Urinary bladder (tissue), 4 donors: ENCODE measurements around the gene PLAU. TPM values are rescaled to one million over a fixed set of nuclear protein-coding genes. Genes with fewer than 3 reads are reported as not detected.

ENCODE experiments used
- DNase-seq: peaks from one replicate; pipeline ENCODE4 v3.0.0-alpha.2; 2015; ENCODE audit errors: extremely low spot score
- H3K27ac ChIP-seq: one replicate; pipeline ENCODE4 v1.5.1; 2013; ENCODE audit warnings: low read depth, mild to moderate bottlenecking, moderate library complexity
- H3K36me3 ChIP-seq: one replicate; pipeline ENCODE4 v1.6.1; 2013; ENCODE audit warnings: mild to moderate bottlenecking, moderate library complexity; ENCODE audit not compliant: insufficient read depth
- H3K4me1 ChIP-seq: one replicate; pipeline ENCODE4 v1.6.1; 2013; ENCODE audit warnings: mild to moderate bottlenecking, moderate library complexity; ENCODE audit not compliant: insufficient read depth
- H3K4me3 ChIP-seq: one replicate; pipeline ENCODE4 v1.5.1; 2013; ENCODE audit warnings: low read depth, low read length
- WGBS: extraction: QIAGEN DNeasy Blood & Tissue Kit; methylation state at CpG from one replicate; pipeline ENCODE4 v1.1.7; 2013; 5-methylcytosine and 5-hydroxymethylcytosine counted together
- polyA plus RNA-seq: library from polyadenylated mRNA; stranded (reverse); fragments of 200-250 nt; gene quantifications from one replicate; pipeline ENCODE4 v1.2.3, GENCODE V29; 2013
- total RNA-seq: library from RNA; depleted of rRNA; stranded (reverse); fragments of >200 nt; gene quantifications from one replicate; pipeline ENCODE4 v1.2.3, GENCODE V29; 2014
- donor health status: healthy with polysubstance abuse.
- donor health status: healthy.

PLAU gene
- total and polyA plus RNA-seq, 2 donors = 9.5 to 10.0 TPM

- 45% methylated on average over 5 of the region's 5 CpGs for WGBS
- Histone ChIP-seq H3K36me3 (no peaks in the 10 kb centered on the region), H3K4me3 (no peak overlapping the region), H3K4me1 (no peaks in the 10 kb centered on the region), H3K27ac (no peak overlapping the region)
- DNase-seq = no peak
Measured at GRCh38 chr10:73872190-73872710, 38.7 kb upstream of the PLAU start.

DNA sequence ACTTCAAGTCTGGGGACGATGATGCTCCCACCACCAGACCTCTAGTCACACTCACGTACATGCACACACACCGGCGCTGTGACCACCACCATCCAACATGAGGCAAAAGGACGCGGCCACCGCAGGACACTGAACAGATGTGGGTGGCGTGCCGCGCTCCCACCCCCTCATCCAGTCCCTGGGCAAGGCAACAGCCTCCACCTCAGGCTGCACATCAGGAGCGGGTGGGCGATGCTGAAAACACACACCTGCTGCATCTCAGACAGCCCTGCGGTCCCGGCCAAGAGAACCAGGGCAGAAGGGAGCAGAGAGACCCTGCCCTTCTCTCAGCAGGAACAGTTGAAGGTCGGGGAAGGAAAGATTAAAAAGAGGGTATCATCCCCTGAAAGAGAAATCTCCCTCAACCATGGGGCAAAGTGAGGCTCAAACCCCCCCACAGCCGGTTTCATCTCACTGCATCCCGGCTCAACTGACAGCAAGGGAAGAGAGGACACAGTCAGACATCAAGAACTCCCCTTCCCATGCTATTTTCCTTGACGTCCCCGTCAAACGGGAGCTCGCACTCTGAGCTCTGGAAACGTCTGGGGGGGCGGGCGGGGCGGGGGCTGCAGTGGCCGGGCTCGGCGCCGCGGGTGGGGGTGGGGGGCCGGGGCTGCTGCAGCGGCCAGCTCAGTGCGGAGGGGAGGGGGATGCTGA is 37.6 kb upstream of the PLAU start:
- no peak overlapping the region for H3K27ac ChIP-seq
- no peak for DNase-seq
- H3K36me3 ChIP-seq = no peaks in the 10 kb centered on the region
- WGBS = 22% methylated on average over 33 of the region's 33 CpGs
- H3K4me1 ChIP-seq = no peaks in the 10 kb centered on the region
- peak overlapping the region; percentile 92 for H3K4me3 ChIP-seq

DNA sequence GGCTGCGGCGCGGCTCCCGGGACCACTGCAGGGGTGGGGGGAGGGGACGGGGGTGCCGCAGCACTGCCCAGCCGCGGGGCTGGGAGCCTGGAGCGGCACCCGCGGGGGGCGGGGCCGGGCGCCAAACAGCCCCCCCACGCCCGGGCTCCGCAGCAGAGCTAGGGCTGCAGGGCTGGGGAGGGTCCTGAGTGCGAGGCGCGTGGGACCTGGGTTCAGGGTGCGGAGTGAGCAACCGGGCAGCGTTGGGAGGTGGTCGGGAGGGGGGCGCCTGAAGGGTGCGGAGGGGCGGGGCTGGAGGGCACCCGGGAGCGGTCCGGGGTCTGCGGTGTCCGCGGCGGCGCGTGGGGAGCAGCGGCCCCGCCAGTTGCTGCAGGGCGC is 37.1 kb upstream of the PLAU start:
- H3K36me3 ChIP-seq = no peaks in the 10 kb centered on the region
- WGBS = under 1% methylated on average over 38 of the region's 39 CpGs
- H3K4me3 ChIP-seq = peak overlapping the region; percentile 92
- H3K27ac ChIP-seq = no peak overlapping the region
- no peak for DNase-seq
- H3K4me1 ChIP-seq = no peaks in the 10 kb centered on the region

DNA sequence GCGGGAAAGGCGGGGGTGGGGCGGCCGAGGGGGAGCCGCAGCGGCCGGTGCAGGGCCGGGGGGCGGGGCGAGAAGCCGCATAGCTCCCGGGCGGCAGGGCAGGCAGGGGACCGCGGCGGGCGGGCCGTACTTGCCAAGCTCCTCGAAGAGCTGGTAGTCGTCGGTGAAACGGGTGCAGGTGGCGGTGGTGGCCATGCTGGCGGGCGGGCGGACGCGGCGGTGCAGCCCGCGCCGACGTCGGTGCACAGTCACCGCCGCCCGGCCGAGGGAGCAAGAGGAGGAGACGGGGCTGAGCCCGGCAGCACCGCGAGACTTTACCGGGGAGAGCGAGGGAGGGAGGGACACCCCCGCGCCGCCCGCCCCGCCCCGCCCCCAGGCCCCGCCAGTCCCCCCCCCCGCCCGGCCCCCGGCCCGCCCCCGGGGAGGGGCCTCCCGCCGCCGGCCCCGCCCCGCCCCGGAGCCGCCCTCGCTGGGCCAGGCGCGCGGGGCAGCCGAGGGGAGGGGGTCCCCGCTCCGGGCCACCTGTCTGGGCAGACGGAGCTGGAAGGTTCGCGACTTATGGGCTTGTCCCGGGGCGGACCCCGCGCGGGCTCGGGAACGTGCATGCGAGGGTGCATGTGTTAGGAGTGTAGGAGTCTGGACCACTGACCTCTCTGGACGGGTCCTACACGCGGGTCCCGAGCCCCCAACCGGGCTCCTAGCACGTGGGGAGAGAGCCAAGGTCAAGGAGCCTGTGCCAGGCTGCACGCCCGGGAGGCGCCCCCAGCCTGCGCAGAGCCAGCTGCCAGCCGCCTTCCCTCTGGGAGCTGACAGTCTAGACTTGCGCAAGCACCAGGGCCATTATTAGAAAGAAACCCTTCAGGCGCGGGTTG is 36.4 kb upstream of the PLAU start, which contains the start of gene CAMK2G:
Gene CAMK2G, minus strand, starts transcription at position 289 of the 872 bp plus-strand sequence. Its CDS starts 94 bp downstream, at position 195.
- 2% methylated on average over 95 of the region's 95 CpGs for WGBS
- Histone ChIP-seq H3K36me3 (no peaks in the 10 kb centered on the region), H3K4me3 (peak within 1 kb of the TSS; percentile 92), H3K4me1 (no peaks in the 10 kb centered on the region), H3K27ac (peak within 1 kb of the TSS; percentile 44)
- DNase-seq = no peak

DNA sequence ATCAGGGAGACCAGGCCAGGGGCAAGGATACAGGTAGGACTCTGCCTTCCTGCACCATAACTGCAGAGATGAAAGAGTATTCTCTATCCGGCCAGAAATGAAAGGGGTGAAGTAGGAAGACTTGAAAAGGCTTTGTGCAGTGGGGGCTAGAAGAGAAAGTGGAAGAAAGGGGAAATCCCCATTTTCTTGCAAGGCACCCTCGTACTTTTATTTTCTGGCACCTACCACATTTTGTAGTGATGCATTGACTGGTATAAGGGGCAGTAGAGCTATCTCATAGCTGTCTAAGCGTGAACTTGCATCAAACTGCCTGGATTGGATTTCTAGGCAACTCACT is 35.8 kb upstream of the PLAU start:
- no peaks in the 10 kb centered on the region for H3K4me1 ChIP-seq
- no peak overlapping the region for H3K27ac ChIP-seq
- WGBS = 55% methylated on average over 3 of the region's 3 CpGs
- H3K36me3 ChIP-seq = no peaks in the 10 kb centered on the region
- DNase-seq = no peak
- H3K4me3 ChIP-seq = peak overlapping the region; percentile 92

GRCh38 chr10:73876157-73876556 is 34.8 kb upstream of the PLAU start:
- DNase-seq = no peak

DNA sequence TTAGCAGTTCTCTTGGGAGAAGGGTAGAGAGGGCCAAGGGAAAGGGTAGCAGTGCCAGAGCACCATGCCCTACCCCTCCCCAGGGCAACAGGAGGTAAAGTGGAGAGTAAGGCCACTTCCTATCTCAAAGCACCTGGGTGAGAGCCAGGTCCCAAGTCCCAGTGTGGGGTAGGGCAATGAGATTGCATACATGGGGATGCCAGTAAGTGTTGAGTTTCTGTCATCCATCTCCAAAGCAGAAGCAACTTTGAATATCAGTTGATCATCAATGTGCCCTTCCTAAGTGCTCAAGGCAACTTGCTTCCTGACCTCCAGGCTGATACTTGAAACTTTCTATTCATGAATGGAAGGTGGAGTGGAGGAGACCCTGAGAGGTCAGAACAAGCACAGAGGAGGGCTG is 34.4 kb upstream of the PLAU start:
- Histone ChIP-seq H3K4me3 (no peak overlapping the region), H3K36me3 (no peaks in the 10 kb centered on the region), H3K27ac (no peak overlapping the region), H3K4me1 (no peaks in the 10 kb centered on the region)
- DNase-seq = no peak

More at GRCh38 chr10:73876157-73876556, 34.8 kb upstream of the PLAU start:
- H3K36me3 ChIP-seq = no peaks in the 10 kb centered on the region
- 77% methylated on average over 4 of the region's 4 CpGs for WGBS
- no peak overlapping the region for H3K4me3 ChIP-seq
- H3K4me1 ChIP-seq = no peaks in the 10 kb centered on the region
- no peak overlapping the region for H3K27ac ChIP-seq

DNA sequence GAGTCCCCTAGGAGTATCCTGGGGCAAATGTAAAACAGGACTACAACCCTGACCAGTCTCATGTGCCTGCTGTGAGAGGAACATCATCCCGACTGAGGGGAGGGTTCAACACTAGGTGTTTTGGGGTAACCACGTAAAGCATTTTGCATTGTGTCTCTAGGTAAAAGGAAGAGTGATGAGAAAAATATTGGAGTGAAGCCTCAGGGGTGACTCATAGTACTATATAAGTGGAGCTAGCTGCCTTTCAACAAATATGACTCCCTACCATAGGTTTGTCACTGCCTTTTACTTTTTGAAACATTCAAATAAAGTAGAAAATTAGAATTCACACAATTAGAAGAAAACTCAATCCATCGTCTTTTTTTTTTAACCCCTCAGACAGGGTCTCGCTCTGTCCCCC is 34.0 kb upstream of the PLAU start:
- no peak for DNase-seq
- no peak overlapping the region for H3K4me3 ChIP-seq
- H3K4me1 ChIP-seq = no peaks in the 10 kb centered on the region
- H3K36me3 ChIP-seq = no peaks in the 10 kb centered on the region
- H3K27ac ChIP-seq = no peak overlapping the region
- WGBS = 83% methylated on average over 4 of the region's 4 CpGs

DNA sequence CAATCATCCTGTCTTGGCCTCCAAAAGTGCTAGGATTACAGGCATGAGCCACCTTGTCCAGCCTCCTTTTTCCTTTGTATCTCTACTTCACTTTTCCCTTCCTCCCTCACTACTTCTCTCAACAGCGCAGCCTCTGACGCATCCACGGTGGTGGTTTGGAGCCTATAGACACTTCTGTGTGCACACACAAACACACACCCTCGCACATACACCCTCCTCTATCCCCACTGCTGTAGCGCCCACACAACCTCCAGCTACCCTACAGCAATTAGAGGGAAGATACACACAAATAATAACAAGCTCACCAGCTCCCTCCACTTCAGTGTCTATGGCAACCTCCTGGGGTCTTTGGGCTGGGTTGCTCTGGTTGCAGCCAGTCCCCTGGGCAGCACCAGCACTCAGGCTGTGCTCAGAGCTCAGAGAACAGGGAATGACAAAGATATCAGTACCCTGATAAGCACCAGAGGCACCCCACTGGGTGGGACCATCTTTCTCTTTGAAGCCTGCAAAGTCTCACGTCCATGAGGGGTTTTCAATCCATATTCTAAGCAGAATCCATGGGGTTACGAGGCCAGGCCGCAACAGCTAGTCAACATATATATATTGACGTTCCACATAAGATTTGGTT is 33.3 kb upstream of the PLAU start:
- DNase-seq = no peak
- Histone ChIP-seq H3K27ac (no peak overlapping the region), H3K4me1 (no peaks in the 10 kb centered on the region), H3K4me3 (no peak overlapping the region), H3K36me3 (no peaks in the 10 kb centered on the region)
- WGBS = 89% methylated on average over 9 of the region's 9 CpGs

DNA sequence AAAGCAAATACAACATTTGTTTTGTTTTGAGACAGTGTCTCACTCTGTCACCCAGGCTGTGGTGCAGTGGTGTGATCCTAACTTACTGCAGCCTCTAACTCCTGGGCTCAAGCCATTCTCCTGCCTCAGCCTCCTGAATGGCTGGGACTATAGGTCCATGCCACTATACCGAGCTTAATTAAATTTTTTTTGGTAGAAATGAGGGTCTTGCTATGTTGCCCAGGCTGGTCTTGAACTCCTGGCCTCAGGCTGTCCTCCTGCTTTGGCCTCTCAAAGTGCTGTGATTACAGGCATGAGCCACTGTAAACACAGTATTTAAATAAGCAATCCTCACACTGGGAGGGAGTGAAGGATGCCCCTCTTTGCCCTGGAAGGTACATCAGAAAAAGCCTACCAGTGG is 32.6 kb upstream of the PLAU start:
- Histone ChIP-seq H3K27ac (no peak overlapping the region), H3K4me1 (no peaks in the 10 kb centered on the region), H3K4me3 (no peak overlapping the region), H3K36me3 (no peaks in the 10 kb centered on the region)
- 86% methylated on average over 1 of the region's 1 CpG for WGBS
- DNase-seq = no peak

GRCh38 chr10:73879296-73880173 is 31.4 kb upstream of the PLAU start:
- H3K27ac ChIP-seq = no peak overlapping the region
- H3K4me1 ChIP-seq = no peaks in the 10 kb centered on the region
- H3K36me3 ChIP-seq = no peaks in the 10 kb centered on the region
- DNase-seq = peak; percentile 59
- no peak overlapping the region for H3K4me3 ChIP-seq
- WGBS = 16% methylated on average over 14 of the region's 14 CpGs

GRCh38 chr10:73881221-73881919 is 29.6 kb upstream of the PLAU start:
- WGBS = 73% methylated on average over 3 of the region's 3 CpGs
- Histone ChIP-seq H3K36me3 (no peaks in the 10 kb centered on the region), H3K4me3 (no peak overlapping the region), H3K27ac (no peak overlapping the region), H3K4me1 (no peaks in the 10 kb centered on the region)
- DNase-seq = no peak
